Measurements from ENCODE around the gene PLXNA2.

PLXNA2 gene

DNA sequence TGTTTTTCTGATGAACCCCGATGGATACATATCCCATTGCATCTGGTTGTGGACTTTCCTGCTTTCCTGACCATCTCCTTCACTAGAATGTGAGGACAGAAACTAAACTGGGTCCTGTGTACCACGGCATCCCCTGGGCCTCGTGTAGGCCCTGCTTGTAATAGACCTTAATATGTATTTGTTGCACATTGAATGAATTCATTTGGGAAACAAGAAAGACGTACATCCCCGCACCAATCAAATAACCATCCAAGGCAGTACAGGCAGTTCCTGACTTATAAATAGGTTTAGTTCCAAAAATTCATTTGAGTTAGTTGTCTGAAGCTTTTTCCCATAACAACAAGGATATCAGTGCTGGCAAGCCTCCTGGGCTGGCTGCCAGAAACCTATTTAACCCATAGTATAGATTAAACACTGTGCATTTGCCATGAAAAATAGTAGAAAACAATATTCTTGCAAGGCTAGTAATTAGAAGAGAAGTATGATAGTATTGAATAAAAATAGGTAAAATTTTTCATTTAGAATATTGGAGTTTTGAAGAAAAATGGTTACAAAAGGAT, 251.4 kb downstream of the PLXNA2 start:
- in situ Hi-C loops (cut with MboI; ENCODE audit: low sequenced_read_pairs) = no loop called here

DNA sequence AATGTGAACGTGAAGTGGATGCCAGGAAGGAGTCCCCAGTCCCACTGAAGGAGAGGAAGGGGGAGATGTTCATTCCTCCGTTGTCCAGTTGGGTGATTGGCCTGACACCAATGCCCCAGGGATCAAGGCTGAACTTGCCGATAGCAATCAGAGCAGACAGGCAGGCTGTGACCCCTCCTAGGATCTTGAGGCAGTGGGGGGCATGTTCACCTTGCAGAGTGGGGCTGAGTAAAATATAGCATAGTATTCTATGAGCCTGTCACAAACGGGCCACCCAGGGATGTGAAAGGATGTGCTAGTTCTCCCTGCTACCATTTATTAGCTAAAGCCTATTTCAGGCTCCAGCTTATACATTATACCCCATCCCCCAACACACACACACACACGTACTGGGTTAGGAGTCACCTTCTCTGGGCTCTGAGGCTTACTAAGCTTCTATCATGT, 252.6 kb downstream of the PLXNA2 start:
- in situ Hi-C loops (cut with MboI; ENCODE audit: low sequenced_read_pairs) = no loop called here

GRCh38 chr1:207990876-207991582, 253.2 kb downstream of the PLXNA2 start:
- in situ Hi-C loops (cut with MboI; ENCODE audit: low sequenced_read_pairs) = no loop called here

DNA sequence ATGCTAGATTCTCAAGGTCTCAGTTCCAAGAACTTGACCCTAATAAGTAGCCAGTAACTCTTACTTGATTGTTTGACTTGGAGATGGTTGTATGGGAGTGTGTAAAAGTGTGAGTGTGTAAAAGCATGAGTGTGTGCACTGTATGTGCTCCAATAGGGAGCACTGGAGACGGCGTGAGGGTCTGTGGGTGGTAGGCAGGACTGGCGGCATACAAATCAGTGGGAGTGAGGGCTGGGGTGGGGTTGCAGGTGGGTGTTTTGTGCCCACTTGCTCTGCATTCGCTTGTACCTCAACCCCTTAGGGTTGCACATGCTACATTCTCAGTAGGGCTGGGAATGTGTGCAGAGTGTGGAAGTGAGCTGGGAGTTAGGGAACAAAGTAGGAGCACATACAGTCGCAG, 253.7 kb downstream of the PLXNA2 start:
- in situ Hi-C loops (cut with MboI; ENCODE audit: low sequenced_read_pairs) = no loop called here

DNA sequence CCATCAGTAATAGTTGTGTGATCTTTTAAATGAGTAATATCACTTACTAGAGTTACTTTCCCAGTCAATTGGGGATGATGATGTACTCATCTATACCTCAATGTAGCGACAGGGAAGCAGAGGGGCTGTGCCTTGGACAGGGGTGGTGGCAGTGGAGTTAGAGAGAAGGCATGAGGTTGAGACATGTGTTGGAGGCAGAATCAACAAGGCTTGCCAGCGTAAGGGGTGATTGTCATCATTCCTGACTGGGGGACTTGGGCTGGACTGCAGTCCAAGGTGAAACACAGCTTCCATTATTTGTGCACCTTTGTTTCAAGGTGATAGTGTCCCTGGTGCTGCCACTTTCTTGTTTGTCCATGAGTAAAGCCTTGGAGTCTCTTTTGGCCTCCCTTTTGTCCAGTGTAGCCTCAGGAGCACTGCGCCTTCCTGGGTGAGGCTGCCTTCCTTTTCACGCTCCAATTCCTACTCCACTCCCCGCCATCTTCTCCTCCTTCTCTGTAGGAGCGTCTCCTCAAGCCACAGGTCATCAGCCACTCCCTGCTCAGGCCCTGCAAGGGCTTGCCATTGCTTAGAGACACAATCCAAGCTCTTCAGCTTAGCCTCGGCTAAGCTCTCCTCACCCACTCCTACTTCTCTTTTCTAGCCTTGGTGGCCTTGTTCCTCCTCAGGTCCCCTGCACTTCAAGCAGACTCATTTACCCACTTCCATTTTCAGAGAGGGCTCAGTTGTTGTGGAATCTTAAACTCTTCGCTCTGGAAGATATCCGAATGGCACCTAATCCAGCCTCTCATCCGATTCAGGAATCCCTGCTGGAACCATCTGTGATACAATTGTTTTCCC, 255.6 kb downstream of the PLXNA2 start:
- in situ Hi-C loops (cut with MboI; ENCODE audit: low sequenced_read_pairs) = no loop called here

GRCh38 chr1:207987164-207987563, 257.0 kb downstream of the PLXNA2 start:
- in situ Hi-C loops (cut with MboI; ENCODE audit: low sequenced_read_pairs) = no loop called here

DNA sequence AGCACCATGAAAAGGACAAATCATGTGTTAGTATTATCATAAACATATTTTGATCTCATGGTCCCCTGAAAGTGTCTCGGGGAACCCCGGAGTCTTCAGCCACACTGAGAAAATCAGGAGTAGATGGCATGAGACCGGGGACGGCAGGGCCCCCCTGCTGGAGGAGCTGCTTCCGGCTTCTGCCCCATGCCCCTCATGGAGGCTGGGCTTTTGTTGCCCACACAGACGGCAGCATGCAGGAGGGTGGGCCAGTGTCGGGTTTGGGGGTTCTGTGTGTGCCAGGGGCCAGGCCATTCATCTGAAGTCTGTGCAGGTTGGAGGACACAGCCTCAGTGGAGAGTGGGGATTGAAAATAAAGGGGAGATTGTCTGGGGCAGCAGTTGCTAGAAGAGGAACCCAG, 258.2 kb downstream of the PLXNA2 start:
- in situ Hi-C loops (cut with MboI; ENCODE audit: low sequenced_read_pairs) = no loop called here

DNA sequence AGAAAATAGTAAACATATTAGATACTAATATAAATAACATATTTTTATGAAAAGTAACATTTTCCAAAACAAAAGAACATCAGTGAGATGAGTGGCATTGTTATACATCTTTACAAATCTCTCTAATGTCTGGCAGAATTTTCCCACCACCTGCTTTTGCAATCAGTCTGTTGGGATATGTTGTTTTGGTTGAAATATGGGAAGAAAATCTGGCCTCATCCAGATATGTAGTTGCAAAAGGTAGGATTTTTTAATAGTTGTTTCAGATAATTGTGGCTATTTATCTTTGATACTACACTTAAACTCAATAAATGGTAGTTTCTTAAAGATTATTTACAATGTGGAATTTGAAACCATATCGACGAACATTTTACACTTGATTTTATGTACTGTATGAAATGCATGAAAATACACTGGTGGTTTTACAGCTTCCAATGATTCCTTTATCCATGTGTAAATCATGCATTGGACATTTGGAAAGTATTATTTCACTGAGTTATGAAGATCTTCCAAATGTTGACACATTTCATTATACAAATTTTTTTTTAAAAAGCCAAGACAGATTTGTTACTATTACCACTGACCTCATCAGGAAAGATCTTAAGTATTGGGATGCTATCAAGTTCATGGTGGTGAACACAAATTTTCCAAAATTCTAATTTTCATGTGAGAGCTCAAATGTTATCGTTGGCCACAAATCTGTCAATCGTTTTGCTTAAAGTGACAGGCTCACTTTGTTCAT, 259.2 kb downstream of the PLXNA2 start:
- in situ Hi-C loops (cut with MboI; ENCODE audit: low sequenced_read_pairs) = no loop called here

DNA sequence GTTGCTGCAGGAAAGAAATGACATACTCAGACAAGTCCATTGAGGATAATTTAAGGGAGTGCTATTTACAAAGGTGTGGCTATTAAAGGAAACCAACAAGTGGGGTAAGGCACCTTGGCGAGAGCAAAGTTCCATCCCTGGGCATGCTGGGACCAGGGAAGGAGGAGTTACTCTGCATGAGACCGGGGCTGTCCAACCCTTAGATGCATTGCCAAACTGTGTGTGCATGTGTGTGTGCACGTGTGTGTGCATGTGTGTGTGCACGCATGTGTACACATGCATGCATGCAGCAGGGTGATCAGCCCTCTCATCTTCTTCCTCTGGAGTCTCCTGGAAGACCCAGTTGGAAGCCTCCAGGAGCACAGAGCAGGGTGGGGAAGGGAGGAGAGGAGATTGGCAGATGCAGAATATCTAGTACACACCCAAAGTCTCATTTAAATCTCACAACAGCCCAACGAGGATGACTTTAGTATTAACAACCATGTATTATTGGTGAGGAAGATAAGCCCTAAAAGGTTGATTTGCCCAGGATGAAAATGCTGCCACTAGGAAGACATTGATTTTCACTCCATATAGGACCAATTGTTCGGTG, 261.0 kb downstream of the PLXNA2 start:
- in situ Hi-C loops (cut with MboI; ENCODE audit: low sequenced_read_pairs) = no loop called here

- in situ Hi-C loops (cut with MboI; ENCODE audit: low sequenced_read_pairs) = no loop called here
Observed at GRCh38 chr1:207981976-207982375, 262.2 kb downstream of the PLXNA2 start.

DNA sequence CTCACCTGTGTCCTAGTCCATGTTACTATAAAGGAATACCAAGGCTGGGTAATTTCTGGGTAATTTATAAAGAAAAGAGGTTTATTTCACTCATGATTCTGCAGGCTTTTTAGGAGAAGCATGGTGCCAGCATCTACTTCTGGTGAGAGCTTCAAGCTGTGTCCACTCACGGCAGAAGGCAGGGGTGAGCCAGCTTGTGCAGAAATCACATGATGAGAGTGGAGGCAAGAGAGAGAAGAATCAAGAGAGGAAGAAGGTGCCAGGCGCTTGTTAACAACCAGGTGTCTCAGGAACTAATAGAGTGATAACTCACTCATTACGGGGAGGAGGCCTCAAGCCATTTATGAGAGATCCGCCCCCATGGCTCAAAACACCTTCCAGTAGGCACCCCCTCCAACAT, 265.7 kb downstream of the PLXNA2 start:
- in situ Hi-C loops (cut with MboI; ENCODE audit: low sequenced_read_pairs) = no loop called here

- in situ Hi-C loops (cut with MboI; ENCODE audit: low sequenced_read_pairs) = no loop called here
Observed at GRCh38 chr1:207977876-207978275, 266.3 kb downstream of the PLXNA2 start.

GRCh38 chr1:207973898-207974568, 270.2 kb downstream of the PLXNA2 start:
- in situ Hi-C loops (cut with MboI; ENCODE audit: low sequenced_read_pairs) = no loop called here

DNA sequence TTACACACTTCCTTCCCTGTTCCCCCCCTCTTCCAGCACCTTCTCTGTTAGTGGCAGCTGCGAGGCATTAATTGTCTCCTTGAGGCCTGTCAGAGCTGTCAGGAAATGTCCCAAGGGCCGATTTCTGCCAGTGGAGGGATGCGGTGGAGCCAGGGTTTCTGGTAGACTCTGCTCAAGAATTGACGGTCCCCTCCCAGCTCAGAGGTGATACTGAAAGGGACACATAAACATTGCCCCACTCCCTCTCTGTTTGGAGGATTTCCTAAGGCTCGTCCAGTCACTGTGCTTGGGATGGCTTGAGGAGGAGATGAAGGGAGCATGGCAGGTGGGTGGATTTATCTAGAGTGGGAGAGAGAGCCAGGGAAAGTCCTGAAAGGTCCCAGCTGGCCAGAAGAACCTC, 271.8 kb downstream of the PLXNA2 start:
- in situ Hi-C loops (cut with MboI; ENCODE audit: low sequenced_read_pairs) = no loop called here
